GM18502 (cell line): ENCODE data around the gene PDIK1L.
"Not testable (repeated sequence)": the region's sequence is repeated elsewhere in the genome, so short reads cannot be mapped to it uniquely, and the experiment has no call there.

Experiments
- ATAC-seq: cut with Tn5 transposase; IDR thresholded peaks from one replicate; pipeline ENCODE4 v1.9.1; 2021; ENCODE audit warnings: mild to moderate bottlenecking; ENCODE audit not compliant: unreplicated experiment, poor library complexity

Gene PDIK1L

DNA sequence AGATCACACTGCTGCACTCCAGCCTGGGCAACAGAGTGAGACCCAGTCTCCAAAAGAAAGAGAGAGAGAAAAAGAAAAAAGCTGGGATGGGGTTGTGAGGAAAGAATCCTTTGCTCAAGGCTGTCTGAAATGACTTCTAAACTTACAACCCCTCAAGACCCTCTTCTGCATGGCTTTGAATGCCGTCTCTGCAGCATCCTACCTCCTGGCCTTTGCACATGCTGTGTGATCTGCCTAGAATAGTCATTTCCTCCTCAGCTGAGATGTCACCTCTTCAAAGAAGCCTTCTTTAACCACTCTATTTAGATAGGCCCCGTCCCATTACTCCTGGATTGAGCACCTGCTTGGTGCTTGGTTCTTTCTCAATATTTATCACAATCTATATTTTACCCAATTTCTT lies 26.8 kb upstream of the PDIK1L start:
- no peak for ATAC-seq

DNA sequence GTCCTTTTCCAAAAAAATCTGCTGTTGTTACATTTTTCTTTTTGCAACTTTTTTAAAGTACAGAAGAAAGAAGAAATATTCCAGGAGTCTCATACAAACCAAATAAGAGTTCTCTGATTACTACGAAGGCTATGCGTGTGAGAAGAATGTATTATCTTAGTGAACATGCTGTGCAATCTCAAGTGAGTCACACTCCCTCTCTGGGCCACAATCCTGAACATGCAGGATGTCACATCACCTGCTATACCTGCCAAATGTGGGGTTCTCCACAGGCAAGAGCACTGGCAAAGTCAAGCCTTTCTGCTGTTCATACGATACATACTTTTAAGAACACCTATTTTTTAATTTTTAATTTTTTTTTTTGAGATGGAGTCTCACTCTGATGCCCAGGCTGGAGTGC lies 22.5 kb upstream of the PDIK1L start:
- ATAC-seq, result no peak

DNA sequence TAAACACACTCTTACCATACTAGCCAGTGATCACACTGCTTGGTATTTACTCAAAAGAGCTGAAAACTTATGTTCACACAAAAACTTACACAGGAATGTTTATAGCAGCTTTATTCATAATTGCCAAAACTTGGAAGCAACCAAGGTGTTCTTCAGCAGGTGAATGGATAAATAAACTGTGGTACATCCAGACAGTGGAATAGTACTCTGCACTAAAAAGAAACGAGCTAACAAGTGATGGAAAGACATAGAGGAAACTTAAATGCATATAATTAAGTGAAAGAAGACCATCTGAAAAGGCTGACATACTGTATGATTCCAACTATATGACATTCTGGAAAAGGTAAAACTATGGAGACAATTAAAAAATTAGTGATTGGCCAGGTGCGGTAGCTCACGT lies 20.7 kb upstream of the PDIK1L start:
- ATAC-seq, result no peak

DNA sequence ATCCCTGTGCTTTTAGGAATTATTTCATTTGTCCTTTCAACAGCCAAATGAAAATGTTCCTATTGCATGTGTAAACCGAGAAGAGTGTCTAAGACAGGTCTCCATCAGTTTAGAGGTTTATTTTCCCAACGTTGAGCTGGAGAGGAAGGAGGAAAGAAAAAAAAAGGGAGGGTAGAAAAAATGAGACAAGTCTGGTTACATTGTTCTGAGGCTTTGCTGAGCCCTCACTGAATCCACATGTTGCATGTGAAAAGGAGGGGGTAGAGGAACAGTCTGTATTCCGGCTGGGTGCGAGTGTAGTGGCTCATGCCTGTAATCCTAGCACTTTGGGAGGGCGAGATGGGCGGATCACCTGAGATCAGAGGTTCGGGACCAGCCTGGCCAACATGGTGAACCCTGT lies 19.2 kb upstream of the PDIK1L start:
- no peak for ATAC-seq

DNA sequence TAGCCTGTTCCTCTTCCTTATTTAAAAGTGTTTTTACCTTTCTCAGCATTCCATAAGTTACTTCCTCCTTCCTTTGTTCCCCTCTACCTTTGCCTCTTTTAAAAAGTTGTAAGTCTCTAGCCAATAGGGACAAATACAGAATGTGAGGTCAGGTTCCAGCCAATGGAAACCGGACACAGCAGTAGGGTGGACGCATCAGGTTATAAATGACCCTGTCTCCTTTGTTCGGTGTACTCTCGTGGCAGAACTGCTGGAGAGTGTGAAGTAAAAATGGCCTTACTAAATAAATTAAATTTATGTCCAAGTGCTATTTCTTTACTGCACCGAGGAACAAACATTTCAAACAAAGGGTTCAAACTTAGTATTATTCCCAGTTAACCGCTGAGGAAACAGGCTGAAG lies 18.1 kb upstream of the PDIK1L start:
- not testable (repeated sequence) for ATAC-seq

DNA sequence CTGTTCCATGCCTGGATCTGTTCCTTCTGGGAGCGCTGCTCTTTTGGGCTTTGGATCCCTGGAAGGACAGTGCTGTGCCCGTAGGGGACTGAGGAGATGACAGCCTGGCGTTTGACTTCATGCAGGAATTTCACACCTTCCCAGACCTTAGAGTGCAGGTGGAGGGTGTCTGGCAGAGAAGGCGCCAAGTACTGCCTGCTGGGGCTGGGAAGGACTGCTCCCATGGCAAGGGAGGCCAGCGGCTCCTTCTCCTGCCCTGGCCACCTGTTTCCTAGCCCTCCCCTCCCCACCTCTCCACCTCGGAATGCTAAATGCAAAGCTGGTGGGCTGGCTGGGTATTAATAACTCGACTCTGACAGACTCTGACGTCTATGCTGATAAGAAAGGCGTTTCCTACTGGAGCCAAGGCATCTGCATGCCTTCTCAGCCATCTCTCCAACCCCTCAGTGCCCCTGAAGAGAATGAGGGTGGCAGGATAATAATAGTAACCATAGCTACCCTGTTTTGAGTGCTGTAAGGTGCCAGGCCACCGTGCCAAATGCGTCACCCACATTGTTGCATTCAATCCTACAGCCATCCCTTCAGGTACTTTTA lies 17.5 kb upstream of the PDIK1L start:
- no peak for ATAC-seq

DNA sequence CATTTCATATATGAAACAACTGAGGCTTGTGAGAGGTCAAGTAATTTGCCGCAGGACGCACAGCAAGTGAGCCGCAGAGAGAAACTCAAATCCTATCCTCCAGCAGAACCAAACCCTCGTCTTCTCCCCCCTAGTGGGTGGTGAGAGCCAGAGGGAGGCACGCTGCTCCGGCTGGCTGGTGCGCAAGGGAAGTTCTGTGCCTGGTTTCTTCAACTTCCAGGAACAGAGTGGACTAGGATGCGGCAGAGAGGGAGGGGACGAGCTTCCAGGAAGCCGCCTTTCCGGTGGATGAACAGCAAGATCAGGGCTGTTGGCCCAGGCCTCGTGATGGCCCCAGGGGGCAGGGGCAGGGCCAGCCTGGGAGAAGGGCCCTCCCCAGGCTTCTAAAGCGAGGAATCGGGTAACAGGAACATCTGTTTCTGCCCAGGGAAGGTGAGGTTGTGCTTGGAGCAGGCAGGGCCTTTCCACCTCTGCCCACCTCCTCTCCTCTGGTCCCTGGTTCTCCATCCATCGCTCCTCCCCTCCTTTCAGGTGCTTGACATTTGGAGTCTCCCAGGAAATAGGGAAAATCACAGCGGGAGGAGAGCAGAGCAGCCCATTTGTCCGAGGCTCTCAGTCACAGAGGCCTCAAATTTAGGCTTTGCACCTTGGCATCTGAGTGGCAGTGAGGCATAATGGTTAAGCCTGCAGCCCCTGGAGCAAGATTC lies 16.8 kb upstream of the PDIK1L start:
- no peak for ATAC-seq

DNA sequence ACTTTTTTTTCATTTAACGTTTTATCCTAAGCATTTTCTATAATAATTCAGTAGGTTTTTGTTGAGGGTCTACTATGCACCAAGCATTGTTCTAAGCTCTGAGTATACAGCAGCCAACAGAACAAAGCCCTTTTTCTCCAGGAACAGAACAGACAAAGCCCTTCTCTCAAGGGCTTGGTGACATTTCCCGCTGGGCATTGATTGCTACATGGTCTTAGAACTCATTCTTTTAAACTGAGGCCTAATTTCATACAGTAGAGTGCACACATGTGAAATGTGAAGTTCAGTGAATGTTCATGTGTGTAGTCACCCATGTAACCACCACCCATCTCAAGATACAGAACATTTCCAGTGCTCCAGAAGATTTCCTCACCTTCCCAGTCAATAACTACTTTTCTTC lies 15.2 kb upstream of the PDIK1L start:
- no peak for ATAC-seq

DNA sequence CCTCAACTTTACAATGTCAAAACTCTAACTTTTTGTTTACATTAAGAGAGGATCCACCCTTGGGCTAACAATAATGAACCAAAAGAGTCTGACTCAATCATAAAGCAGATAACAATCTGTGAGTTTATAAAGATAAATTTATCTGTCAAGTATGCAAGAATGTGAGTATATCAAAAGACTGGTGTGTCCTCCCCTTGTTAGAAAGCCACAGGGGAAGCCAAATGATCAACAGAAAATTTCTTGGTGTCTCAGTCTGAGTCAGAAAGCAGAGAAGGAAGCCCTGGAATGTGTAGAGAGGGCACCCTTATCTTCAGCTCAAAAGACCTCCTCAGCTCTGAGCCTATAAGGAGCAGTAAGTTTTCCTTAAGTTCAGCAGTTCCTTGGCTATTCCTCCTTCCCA lies 13.9 kb upstream of the PDIK1L start:
- no peak for ATAC-seq

DNA sequence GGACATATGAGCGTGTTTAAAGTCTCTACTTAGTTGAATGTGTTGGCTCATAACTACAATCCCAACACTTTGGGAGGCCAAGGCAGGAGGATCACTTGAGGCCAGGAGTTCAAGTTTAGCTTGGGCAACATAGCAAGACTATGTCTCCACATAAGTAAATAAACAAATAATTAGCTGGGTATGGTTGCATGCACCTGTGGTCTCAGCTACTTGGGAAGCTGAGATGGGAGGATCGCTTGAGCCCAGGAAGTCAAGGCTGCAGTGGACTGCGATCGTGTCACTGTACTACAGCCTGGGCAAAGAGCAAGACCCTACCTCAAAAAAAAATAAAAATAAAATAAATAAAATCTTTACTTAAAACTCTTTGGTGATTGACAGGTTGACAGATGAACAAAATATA lies 13.0 kb upstream of the PDIK1L start:
- no peak for ATAC-seq

DNA sequence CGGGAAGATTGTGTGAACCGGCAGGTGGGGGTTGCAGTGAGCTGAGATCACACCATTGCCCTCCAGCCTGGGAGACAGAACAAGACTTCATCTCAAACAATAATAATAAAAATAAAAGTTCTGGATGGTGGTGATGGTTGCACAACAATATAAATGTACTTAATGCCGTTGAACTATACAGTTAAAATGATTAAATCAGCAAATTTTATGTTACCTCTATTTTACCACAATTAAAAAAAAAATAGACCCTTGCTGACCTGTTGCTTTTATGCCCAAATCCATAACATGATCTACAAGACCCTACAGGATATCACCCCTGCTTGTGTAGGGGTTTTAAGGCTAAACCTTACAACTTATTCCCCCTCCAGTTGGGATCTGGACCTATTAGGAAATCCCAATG lies 11.8 kb upstream of the PDIK1L start:
- no peak for ATAC-seq

DNA sequence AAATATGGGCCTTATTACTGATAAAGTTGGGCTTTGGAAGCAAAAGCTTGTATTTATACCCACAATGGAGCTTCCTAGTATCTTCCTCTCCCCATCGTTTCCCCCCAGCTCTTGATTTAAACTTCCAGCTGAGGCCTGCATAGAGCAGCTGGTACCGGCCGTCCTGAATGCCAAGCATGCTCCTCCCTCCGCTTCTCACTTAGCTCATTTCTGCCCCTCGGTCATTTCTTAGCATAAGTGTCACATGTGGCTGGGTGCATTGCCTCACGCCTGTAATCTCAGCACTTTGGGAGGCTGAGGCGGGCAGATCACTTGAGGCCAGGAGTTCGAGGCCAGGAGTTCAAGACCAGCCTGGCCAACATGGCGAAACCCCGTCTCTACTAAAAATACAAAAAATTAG lies 11.4 kb upstream of the PDIK1L start:
- ATAC-seq, result not testable (repeated sequence)

DNA sequence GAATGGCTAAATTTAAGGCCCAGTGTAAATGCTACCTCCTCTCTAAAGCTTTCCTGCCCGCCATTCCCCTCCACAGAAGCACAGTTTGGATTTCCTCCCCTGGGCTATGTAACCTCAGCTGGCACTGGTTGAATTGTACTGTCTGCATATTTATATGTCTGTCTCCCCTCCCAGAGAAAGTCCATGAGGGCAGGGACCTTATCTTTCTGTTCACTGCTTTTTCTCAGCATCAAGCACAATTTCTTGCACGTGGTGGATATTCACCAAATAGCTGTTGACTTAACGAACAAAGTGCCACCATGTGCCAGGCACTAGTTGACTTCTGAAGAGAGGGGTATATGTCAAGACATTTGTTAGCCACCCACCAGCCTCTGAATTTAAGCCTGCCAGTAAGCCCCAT lies 9.5 kb upstream of the PDIK1L start:
- ATAC-seq, result no peak

DNA sequence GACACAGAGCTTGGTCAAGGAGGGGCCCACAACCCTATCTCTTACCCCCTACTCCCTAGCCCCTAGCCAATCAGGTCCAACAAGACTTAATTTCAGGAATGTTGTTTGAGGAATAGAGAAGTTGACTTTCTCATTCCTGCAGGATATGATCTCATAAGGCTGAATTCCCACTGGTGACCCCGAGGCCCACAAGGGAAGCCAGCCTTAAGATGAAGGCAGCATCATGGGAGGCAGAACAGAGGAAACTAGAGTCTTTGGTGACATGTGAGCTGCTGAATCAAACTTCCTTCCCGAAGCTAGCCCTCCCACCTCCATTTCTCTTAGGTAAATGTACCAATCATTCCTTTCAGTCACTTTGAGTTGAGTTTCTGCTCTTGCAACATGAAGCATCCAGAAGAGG lies 9.1 kb upstream of the PDIK1L start:
- no peak for ATAC-seq

DNA sequence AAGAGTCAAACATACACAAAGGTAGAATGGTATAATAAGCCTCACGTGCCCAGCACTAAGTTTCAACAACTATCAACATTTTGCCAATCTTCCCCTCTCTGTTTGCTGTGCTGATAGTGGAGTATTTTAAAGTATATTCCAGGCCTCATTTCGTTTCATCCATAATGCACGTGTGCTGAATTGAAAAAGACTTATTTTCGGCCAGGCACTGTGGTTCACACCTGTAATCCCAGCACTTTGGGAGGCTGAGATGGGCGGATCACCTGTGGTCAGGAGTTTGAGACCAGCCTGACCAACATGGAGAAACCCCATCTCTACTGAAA lies 6.4 kb upstream of the PDIK1L start:
- not testable (repeated sequence) for ATAC-seq

DNA sequence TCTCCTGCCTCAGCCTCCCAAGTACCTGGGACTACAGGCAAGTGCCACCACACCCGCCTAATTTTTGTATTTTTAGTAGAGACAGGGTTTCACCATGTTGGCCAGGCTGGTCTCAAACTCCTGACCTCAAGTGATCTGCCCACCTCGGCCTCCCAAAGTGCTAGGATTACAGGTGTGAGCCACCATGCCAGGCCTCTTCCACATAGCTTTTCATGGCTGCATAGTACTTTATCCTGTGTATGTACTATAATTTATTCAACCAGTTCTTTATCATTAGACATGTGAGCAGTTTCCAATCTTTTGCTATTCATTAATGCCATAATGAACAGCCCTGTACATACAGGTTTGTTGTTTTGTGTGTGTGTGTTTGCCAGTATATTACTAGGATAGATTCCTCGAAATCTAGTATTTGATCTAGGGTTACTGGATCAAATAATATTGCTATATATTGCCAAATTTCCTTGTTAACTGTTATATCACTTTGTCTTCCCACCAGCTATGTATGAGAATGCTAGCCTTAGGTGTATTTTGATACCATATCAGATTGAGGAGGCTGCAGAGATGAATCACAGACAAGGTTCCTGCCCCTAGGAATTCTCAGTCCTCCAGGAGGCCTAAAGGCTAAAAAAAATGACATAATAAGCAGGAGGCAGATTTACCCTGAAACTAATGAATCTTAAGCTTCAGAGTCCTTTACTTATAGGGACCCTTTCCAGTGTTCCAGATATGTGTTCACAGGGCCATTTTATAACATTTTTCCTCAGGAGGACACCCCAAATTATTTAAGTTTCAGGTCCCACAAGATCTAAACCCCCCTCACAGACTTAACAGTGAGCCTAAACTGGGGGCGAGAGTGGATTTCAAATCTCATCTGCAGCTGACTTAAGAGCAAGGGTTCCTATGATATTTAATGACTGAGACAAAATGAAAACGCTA lies 2.1 kb upstream of the PDIK1L start:
- ATAC-seq, result no peak

DNA sequence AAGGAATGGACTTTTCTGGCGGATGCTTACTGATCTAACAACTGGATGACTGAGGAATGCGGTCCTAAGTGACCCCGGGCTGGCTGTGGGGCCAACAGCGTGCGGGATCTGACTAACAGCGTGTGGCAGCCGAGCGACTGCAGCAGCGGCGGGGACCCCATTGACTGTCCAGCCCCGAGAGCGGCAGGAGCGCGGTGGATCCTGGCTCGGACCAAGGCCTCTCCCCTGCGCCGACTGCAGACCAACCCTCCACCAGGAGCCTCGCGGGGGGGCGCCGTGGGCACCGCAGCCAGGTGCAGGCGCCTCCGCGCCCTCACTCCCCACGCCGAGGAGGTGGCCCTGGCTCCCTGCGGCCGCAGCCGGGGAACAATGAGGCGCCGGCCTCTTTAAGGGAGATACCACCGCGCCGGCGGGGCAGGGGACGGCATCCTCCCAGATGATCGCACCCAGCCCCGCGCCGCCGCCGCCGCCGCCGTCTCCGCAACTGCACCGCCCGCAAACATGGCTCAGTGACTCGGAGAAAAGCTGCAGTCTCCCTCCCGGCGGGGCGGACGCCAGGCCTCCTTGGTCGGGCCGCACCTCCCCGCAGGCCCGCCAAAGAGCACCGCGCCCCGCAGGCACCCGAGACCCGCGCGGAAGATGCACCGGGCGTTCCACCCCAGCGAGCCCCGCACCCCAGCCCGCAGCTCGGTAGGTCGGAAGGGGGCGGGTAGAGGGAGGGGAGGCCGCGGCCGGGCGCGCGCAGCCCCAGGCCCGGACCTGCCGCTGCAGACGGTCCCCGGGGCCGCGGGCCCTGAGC lies 694 bp upstream of the PDIK1L start:
- ATAC-seq, result peak; percentile 49

DNA sequence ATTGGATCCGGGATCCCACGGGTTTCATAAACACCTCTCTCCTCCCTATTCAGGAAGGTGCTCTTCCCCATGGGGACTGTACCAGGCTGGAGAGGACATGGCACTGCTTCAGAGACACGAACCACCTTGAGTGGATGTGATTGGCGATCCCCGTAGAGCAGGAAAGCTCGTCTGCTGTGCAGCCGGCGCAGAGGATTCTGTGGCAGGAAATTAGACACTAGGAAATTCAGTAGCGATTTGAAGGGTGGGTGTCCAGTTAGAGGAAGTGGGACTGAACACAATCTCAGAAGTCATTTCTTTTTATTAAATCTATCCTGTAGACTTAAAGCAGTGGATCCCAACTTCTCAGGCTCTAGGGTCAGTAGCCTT lies 767 bp downstream of the PDIK1L start:
- peak; percentile 6 for ATAC-seq

DNA sequence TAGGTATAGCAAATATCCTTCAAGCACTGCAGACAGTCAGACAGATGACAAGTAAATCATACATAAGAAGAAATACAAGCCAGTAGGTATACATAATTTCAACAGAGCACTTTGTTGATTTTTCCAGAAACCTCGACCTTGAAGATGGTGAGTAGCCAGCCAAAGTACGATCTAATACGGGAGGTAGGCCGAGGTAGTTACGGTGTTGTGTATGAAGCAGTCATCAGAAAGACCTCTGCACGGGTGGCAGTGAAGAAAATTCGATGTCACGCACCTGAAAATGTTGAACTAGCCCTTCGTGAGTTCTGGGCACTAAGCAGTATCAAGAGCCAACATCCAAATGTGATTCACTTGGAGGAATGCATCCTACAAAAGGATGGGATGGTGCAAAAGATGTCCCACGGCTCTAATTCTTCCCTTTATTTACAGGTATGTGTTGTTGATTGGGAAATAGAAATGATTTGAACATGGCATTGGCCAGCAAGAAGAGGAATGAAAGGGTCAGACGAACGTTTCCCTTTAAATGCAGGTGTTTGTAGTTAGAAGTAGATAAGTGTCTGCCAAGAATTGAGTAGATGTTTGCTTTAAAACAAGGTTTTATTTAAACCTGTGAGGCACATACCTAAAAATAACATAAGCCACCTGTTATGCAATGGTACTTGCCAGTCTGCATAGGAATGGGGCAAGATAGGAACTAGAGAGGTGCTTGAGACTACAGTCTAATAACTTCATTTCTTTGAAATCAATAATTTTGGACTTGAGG lies 2.7 kb downstream of the PDIK1L start:
- no peak for ATAC-seq
